Hepatic stellate cell (primary cell): ENCODE data around the gene GSE1.
"Not testable (repeated sequence)": the region's sequence is repeated elsewhere in the genome, so short reads cannot be mapped to it uniquely, and the experiment has no call there.

Experiments
- DNase-seq: peaks from one replicate; pipeline ENCODE4 v3.0.0; 2011; ENCODE audit warnings: low spot score

Gene GSE1

DNA sequence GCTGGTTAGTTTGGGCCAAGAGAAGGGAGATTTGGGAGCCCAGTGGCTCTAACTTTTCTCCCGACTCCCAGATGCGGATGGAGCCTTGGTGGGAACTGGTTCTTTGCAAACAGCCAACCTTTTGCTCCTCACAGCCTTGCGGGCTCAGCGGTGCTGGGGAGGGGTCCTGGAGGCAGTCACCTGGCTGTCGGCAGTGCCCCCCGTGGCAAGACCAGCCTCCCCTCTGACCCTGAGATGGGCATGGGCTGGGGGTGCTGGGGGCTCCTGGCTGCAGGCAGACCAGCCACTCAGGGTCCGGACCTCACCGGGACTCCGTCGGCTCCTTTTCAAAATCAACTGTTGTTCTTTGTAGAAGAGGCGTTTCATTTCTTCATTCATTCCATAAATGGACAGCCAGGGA lies 21.7 kb upstream of the GSE1 start:
- no peak for DNase-seq

DNA sequence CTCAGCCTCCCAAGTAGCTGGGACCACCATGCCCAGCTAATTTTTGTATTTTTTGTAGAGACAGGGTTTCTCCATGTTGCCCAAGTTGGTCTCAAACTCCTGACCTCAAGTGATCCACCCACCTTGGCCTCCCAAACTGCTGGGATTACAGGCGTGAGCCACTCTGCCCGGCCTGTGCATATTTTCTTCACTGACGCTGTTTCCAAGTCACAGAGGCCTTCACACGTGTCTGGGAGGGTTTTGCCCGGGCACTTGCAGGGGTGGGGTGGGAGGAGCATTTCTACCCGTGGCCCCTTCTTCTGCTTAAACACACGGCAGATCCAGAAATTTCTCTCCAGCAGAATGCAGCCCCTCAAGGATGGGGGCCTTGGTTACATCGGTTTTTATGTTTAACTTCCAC lies 20.8 kb upstream of the GSE1 start:
- DNase-seq, result not testable (repeated sequence)

- DNase-seq, result no peak
Measured at GRCh38 chr16:85592700-85593493, 20.2 kb upstream of the GSE1 start.

DNA sequence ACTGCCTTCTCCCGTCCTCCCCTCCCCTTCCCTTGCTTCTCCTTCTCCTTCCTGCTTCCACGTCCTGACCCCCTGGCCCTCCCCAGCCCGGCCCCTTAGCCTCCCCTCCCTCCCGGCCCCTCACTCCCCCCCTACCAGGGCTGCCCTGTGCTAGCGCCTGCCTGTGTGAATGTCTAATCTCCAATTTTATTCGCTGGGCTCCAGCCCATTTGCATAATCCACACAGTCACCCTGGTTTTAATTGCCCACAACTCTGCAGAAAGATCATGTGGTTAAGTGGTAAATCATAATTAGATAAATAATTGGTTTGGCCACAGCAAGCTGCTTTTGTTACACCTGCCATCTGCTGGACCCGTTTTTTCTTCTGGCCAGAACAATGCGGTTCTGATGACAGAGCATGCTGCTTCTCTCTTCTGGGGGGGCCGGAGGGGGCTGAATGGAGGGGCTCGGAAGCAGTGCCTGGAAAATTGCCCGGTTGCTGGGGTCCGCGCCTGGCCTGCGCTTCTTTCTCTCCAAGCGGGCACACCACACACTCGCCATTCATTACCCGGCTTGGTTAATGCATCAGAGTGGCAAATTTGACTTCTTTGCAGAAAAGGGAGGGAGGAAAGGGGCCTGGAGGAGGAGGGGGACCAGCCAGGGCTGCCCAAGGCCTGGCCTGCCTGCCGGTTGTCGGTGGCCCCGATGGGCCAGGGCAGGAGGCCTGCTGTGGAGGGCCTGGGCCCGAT lies 19.5 kb upstream of the GSE1 start:
- DNase-seq, result no peak

DNA sequence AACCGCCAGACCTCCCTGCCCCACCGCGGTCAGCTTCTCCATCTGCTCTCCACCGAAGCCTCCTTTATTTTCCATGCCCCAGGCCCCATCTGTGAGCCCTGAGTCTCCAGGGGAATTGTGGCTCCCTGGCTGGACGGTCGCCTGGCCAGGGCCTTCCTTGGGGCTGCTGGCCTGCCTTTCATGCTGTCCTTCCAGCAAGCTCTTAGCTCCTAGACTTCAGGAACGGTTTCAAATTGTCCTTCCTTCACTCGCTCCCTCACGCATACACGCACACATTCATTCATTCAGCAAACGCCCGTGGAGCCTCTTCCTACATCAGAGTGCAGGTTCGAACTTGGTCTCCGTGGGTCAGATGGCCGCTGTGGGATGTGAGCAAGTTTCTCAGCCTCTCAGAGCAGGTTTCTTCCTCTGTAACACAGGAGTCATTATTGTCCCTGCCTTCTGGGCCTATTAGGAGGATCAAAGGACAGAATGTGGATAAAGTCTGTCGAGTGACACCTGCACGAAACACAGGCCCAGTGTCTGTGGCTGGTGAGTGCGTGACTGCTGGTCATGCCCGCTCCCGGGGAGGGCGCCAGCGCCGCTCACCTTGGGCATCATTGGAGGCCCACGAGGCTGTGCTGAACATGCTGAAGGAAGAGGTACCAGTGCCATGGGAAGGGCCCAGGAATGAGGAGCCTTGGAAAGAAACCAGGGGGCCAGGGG lies 18.7 kb upstream of the GSE1 start:
- DNase-seq, result no peak

DNA sequence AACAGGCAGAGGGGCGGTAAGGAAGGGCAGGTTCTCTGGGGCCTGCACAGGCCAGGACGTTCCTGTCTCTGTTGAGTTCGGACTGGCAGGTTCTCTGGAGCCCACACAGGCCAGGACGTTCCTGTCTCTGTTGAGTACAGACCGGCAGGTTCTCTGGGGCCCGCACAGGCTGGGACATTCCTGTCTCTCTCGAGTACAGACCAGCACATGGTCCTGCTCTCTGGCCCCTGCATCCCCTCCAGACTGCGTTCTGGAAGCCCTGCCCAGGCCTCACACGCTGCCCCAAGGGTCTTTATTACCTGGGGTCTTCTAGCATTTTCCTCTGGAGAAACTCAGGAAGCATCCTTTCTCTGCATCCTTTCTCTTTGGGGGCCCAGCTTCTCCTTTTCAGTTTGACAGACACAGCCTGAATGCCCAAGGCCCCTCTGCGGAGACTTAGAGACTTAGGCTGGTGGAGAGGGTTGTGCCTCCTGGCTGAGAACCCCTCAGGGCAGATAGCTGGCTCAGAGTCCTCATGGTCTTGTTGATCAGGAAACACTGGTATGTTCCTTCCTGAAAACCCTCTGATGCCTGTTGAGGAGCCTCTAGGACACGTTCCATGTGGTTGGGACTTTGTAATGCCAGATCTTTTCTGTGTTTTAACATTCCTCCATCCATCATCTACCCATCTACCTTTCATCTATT lies 18.0 kb upstream of the GSE1 start:
- no peak for DNase-seq

- no peak for DNase-seq
Measured at GRCh38 chr16:85595812-85596502, 17.2 kb upstream of the GSE1 start.

DNA sequence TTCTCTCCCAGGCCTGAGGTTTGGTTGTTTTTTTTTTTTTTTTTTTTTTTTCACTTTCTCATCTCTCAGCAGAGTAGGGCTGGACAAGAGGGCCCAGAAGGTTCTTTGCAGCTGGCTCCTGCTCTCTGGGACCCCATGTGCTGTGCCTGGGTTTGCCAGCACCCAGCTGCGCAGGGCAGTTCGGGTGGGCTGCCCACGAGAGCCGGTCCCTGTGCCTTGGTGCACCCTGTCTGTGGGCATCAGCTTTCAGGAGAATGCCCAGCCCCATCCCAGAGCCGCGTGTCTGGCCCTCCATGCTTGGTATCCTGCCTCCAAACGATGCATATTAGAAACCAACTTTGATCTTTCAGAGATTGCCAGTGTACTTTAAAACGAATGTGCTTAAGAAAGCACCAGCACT lies 15.0 kb upstream of the GSE1 start:
- DNase-seq, result no peak

GRCh38 chr16:85600078-85600477 lies 13.0 kb upstream of the GSE1 start:
- no peak for DNase-seq

DNA sequence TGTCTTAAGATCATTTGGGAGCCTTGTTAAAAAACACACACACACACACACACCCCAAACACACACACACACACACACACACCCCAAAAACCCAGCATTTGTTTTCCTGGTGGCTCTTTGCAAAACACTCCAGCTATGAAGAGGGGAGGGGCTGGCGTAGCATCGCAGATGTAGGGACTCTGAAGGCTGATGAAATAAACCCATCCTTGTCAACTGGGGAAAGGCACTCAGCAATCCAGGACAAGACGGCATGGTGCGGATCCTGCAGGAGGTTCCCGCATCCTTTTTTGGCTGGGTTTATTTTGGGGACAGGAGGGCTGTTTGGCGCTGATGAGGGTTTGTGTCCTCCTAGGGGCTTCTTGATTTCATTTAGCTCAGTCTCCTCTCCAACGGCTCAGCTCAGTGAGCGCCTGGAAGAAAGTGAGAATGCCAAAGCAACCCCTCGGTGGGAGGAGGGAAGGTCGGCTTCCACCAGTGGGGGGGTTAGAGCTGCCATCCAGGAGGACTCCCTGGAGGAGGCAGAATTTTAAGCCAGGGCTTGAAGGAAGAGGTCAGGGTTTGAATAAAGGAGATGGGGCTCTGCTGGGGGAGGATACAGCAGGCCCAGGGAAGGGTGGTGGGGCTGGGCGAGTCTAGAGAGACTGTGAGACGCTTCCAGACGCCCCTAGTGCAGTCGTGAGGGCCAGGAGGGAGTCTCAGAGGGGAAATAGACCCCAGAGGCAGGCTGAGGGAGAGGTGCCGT lies 12.4 kb upstream of the GSE1 start:
- DNase-seq, result no peak

- DNase-seq, result no peak
Measured at GRCh38 chr16:85601272-85601639, 11.9 kb upstream of the GSE1 start.

- no peak for DNase-seq
Measured at GRCh38 chr16:85601730-85602401, 11.3 kb upstream of the GSE1 start.

GRCh38 chr16:85602402-85603202 lies 10.5 kb upstream of the GSE1 start:
- DNase-seq, result no peak

- no peak for DNase-seq
Measured at GRCh38 chr16:85603203-85603755, 9.8 kb upstream of the GSE1 start.

DNA sequence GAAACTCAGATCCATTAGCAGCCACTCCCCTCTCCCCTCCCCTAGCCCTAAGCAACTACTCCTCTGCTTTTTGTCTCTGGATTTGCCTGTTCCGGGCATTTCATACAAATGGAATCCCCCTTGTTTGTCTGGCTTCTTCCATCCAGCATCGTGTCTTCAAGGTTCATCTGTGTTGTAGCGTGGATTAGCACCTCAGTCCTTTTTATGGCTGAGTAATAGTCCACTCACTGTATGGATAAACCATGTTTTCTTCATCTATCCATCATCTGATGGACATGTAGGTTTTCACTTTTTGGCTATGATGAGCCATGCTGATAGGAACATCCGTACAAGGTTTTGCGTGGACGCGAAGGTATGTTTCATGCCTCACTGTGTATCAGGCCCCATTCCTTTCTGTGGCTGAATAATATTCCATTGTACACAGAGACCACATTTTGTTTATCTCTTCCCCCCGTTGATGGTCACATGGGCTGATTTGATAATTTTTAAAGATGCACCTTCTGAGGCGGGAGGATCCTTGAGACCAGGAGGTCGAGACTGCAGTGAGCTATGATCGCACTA lies 8.9 kb upstream of the GSE1 start:
- DNase-seq, result no peak

DNA sequence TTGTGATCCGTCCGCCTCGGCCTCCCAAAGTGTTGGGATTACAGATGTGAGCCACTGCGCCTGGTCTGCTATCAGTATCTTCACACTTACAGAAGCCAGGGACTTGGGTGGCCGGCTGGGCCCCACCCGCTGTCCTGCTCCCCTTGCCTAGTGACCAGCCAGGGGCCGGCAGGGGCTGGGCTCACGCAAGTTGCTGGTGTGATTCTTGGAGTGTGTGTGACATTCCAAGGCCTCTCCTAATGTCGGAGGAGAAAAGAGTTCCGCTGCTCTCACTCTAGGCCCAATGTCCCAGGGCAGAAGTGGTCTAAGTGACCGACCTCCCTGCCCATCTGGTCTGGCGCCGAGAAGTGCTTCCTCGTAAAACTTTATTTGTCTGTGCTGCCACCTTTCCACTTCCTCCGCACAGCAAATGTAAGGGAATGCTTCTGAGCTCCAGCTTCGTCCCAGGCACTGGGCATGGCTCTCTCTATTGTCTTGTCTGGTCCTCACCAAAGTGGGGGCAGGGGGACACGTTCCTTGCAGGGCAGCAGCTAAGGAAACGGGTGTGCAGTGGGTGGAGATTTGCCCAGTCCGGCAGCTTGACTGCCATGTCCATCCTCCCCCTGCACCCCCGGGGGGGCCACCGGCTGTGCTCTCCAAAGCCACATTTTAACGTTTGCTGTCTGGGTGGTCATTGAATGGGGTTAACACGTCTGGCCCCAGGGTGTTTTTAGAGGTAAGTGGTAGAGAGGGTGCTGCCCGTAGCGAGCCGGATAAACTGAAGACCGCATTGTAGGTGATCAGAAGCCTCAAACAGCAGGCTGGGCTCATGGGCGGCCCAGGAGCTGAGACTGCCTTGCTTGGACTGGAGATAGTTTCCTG lies 7.8 kb upstream of the GSE1 start:
- no peak for DNase-seq

DNA sequence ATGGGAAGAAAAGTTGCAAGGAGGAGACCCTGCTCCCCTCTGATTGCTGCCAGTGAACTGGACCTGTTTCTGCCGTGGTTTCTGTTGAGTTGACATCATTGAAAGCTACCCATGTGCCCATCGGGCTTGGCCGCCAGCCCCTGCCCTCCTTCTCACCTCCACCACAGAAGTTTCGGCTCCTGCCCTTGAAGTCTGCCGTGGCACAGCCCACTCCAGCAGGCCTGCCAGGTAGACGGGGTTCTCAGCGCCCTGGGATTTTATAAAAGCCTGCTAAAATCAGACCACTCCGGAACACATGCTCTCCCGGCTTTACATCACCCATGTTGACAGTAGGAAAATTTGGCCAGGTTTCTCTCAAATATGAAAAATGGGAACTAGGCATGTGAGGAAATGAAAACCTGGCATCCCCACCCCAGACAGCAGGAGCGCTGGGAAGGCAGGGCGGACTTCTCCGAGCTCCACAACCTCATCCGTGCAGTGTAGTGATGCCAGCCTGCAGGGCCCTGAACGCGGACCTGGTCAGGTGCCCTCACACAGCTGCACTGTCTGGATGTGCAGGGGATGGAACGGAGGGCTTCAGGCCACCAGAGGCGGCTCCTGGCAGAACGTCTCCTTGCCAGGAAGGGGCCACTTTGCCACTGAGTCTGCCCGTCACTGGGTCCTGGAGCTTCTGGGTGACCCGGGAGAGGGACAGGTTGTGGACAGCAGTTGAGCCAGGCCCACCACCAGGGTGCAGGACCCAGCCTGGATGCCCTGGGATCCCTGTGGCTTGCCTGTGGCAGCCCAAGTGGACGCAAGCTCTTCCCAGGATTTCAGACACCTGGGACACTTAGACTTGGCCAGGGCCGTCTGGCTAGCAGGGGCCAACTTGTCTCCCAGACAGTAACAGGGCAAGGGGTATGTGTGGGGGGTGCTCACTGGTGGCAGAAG lies 6.9 kb upstream of the GSE1 start:
- DNase-seq, result no peak
